ENCODE results near the gene ZDHHC6.
"Not testable (repeated sequence)": the region's sequence is repeated elsewhere in the genome, so short reads cannot be mapped to it uniquely, and the experiment has no call there.

The ZDHHC6 gene

GRCh38 chr10:112407696-112408095 is 39.0 kb downstream of the ZDHHC6 start:
- POLR2A ChIA-PET, result no interaction called here
- no peak for TF ChIP-seq FOXA1 (IDR thresholded peaks at IDR 0.05)
- no peak for TF ChIP-seq ELF4 (IDR thresholded peaks at IDR 0.05)
- TF ChIP-seq ARNT (IDR thresholded peaks at IDR 0.05), result no peak
- no peak for TF ChIP-seq LEF1 (IDR thresholded peaks at IDR 0.05; ENCODE audit: borderline replicate concordance)
- no peak for TF ChIP-seq FOXK2 (IDR thresholded peaks at IDR 0.05)
- no peak for TF ChIP-seq L3MBTL2 (conservative IDR thresholded peaks at IDR 0.05)
- CTCF ChIA-PET, result interaction anchor here (0.6 kb wide), 1 partner anchor 27 kb away, joined by 4 read pairs; no protein-coding TSS in a partner anchor
- no peak for DNase-seq (ENCODE audit: extremely low spot score)

GRCh38 chr10:112406806-112407205 is 39.9 kb downstream of the ZDHHC6 start:
- CTCF ChIA-PET; POLR2A ChIA-PET; DNase-seq (ENCODE audit: extremely low spot score): not testable (repeated sequence)

GRCh38 chr10:112404617-112405016 is 42.1 kb downstream of the ZDHHC6 start:
- ChIA-PET POLR2A (no interaction called here), CTCF (no interaction called here)
- TF ChIP-seq TARDBP (IDR thresholded peaks at IDR 0.05) (no peak), SUZ12 (IDR thresholded peaks at IDR 0.05) (no peak), L3MBTL2 (conservative IDR thresholded peaks at IDR 0.05) (no peak), FOXA1 (IDR thresholded peaks at IDR 0.05) (no peak), PKNOX1 (IDR thresholded peaks at IDR 0.05) (no peak), CTBP1 (IDR thresholded peaks at IDR 0.05; ENCODE audit: borderline replicate concordance) (no peak)
- DNase-seq (ENCODE audit: extremely low spot score), result no peak

- POLR2A ChIA-PET, result no interaction called here
- TF ChIP-seq SUZ12 (IDR thresholded peaks at IDR 0.05), result no peak
- no peak for TF ChIP-seq FOXM1 (IDR thresholded peaks at IDR 0.05; ENCODE audit: borderline replicate concordance)
- TF ChIP-seq NFRKB (IDR thresholded peaks at IDR 0.05), result no peak
- TF ChIP-seq LEF1 (IDR thresholded peaks at IDR 0.05; ENCODE audit: borderline replicate concordance), result no peak
- TF ChIP-seq CTBP1 (IDR thresholded peaks at IDR 0.05; ENCODE audit: borderline replicate concordance), result no peak
- TF ChIP-seq ELF4 (IDR thresholded peaks at IDR 0.05), result no peak
- TF ChIP-seq SP1 (IDR thresholded peaks at IDR 0.05), result no peak
Measured at GRCh38 chr10:112402917-112403316, 43.8 kb downstream of the ZDHHC6 start.

GRCh38 chr10:112397592-112397991 is 49.1 kb downstream of the ZDHHC6 start:
- no peak for DNase-seq (ENCODE audit: extremely low spot score)
- CTCF ChIA-PET, result no interaction called here
- TF ChIP-seq FOXM1 (IDR thresholded peaks at IDR 0.05; ENCODE audit: borderline replicate concordance) (no peak), SP1 (IDR thresholded peaks at IDR 0.05) (no peak), SUZ12 (IDR thresholded peaks at IDR 0.05) (no peak), TARDBP (IDR thresholded peaks at IDR 0.05) (no peak), LEF1 (IDR thresholded peaks at IDR 0.05; ENCODE audit: borderline replicate concordance) (no peak), ARNT (IDR thresholded peaks at IDR 0.05) (no peak), ELF4 (IDR thresholded peaks at IDR 0.05) (no peak), PKNOX1 (IDR thresholded peaks at IDR 0.05) (no peak), BHLHE40 (IDR thresholded peaks at IDR 0.05; ENCODE audit: borderline replicate concordance) (no peak), NFRKB (IDR thresholded peaks at IDR 0.05) (no peak), HDGF (IDR thresholded peaks at IDR 0.05; ENCODE audit: borderline replicate concordance) (no peak), FOXK2 (IDR thresholded peaks at IDR 0.05) (no peak), FOXA1 (IDR thresholded peaks at IDR 0.05) (no peak), L3MBTL2 (conservative IDR thresholded peaks at IDR 0.05) (no peak), CTBP1 (IDR thresholded peaks at IDR 0.05; ENCODE audit: borderline replicate concordance) (no peak), ZNF384 (IDR thresholded peaks at IDR 0.05) (no peak)
- POLR2A ChIA-PET, result no interaction called here

More at GRCh38 chr10:112402917-112403316, 43.8 kb downstream of the ZDHHC6 start:
- CTCF ChIA-PET, result no interaction called here
- DNase-seq (ENCODE audit: extremely low spot score), result no peak

GRCh38 chr10:112395809-112396530 is 50.7 kb downstream of the ZDHHC6 start:
- TF ChIP-seq TARDBP (IDR thresholded peaks at IDR 0.05) (no peak), ELF4 (IDR thresholded peaks at IDR 0.05) (no peak), L3MBTL2 (conservative IDR thresholded peaks at IDR 0.05) (no peak), SP1 (IDR thresholded peaks at IDR 0.05) (no peak)
- ChIA-PET CTCF (interaction anchor here (0.7 kb wide), 1 partner anchor 9 kb away, joined by 3 read pairs; no protein-coding TSS in a partner anchor), POLR2A (no interaction called here)
- no peak for DNase-seq (ENCODE audit: extremely low spot score)

- CTCF ChIA-PET, result no interaction called here
- POLR2A ChIA-PET, result no interaction called here
- TF ChIP-seq FOXK2 (IDR thresholded peaks at IDR 0.05), result no peak
- no peak for TF ChIP-seq CTBP1 (IDR thresholded peaks at IDR 0.05; ENCODE audit: borderline replicate concordance)
- no peak for TF ChIP-seq ELF4 (IDR thresholded peaks at IDR 0.05)
- TF ChIP-seq SP1 (IDR thresholded peaks at IDR 0.05), result no peak
- no peak for TF ChIP-seq FOXM1 (IDR thresholded peaks at IDR 0.05; ENCODE audit: borderline replicate concordance)
- no peak for TF ChIP-seq ARNT (IDR thresholded peaks at IDR 0.05)
- TF ChIP-seq FOXA1 (IDR thresholded peaks at IDR 0.05), result no peak
- TF ChIP-seq NFRKB (IDR thresholded peaks at IDR 0.05), result no peak
- no peak for TF ChIP-seq SUZ12 (IDR thresholded peaks at IDR 0.05)
- no peak for TF ChIP-seq L3MBTL2 (conservative IDR thresholded peaks at IDR 0.05)
- no peak for TF ChIP-seq PKNOX1 (IDR thresholded peaks at IDR 0.05)
- TF ChIP-seq LEF1 (IDR thresholded peaks at IDR 0.05; ENCODE audit: borderline replicate concordance), result no peak
- TF ChIP-seq ZNF384 (IDR thresholded peaks at IDR 0.05), result no peak
- no peak for TF ChIP-seq TARDBP (IDR thresholded peaks at IDR 0.05)
- TF ChIP-seq BHLHE40 (IDR thresholded peaks at IDR 0.05; ENCODE audit: borderline replicate concordance), result no peak
- no peak for TF ChIP-seq HDGF (IDR thresholded peaks at IDR 0.05; ENCODE audit: borderline replicate concordance)
- DNase-seq (ENCODE audit: extremely low spot score), result no peak
Measured at GRCh38 chr10:112394475-112394875, 52.2 kb downstream of the ZDHHC6 start.

Data from HEK293T (cell line).